Neural progenitor cell (in vitro differentiated cells): Measurements from ENCODE around the gene PLAAT1. TPM values are rescaled to one million over a fixed set of nuclear protein-coding genes. Genes with fewer than 3 reads are reported as not detected.

Source experiments
- DNase-seq: peaks from one replicate; pipeline ENCODE4 v3.0.0-alpha.2; 2016; ENCODE audit warnings: low spot score
- H2AFZ ChIP-seq: fragments of 200-600 bp; sonication (generic); replicated peaks from 2 replicates; pipeline ENCODE4 v1.6.1; 2016; ENCODE audit warnings: antibody characterized with exemption
- H3F3A ChIP-seq: fragments of 200-600 bp; sonication (generic); 2 replicates; pipeline ENCODE4 v1.6.1; 2016; ENCODE audit warnings: antibody characterized with exemption, low read depth
- H3K27ac ChIP-seq: fragments of 200-600 bp; sonication (generic); 2 replicates; pipeline ENCODE4 v1.5.1; 2016; ENCODE audit warnings: mild to moderate bottlenecking
- H3K27me3 ChIP-seq: fragments of 200-600 bp; sonication (generic); 2 replicates; pipeline ENCODE4 v1.6.1; 2016; ENCODE audit warnings: mild to moderate bottlenecking, moderate library complexity
- H3K36me3 ChIP-seq: fragments of 200-600 bp; sonication (generic); 2 replicates; pipeline ENCODE4 v1.5.1; 2016
- H3K4me1 ChIP-seq: fragments of 200-600 bp; sonication (generic); 2 replicates; pipeline ENCODE4 v1.6.1; 2016; ENCODE audit warnings: mixed run types
- H3K4me2 ChIP-seq: fragments of 200-600 bp; sonication (generic); 2 replicates; pipeline ENCODE4 v1.6.1; 2016
- H3K4me3 ChIP-seq: fragments of 200-600 bp; sonication (generic); 2 replicates; pipeline ENCODE4 v1.5.1; 2016
- H3K79me2 ChIP-seq: fragments of 200-600 bp; sonication (generic); 2 replicates; pipeline ENCODE4 v1.6.1; 2016; ENCODE audit warnings: low read depth
- H3K9ac ChIP-seq: fragments of 200-600 bp; sonication (generic); 2 replicates; pipeline ENCODE4 v1.6.1; 2016
- H3K9me3 ChIP-seq: fragments of 200-600 bp; sonication (generic); 2 replicates; pipeline ENCODE4 v1.5.1; 2016; ENCODE audit warnings: low read depth
- H4K20me1 ChIP-seq: fragments of 200-600 bp; sonication (generic); 2 replicates; pipeline ENCODE4 v1.6.1; 2016; ENCODE audit warnings: low read depth
- H3K27ac Mint-ChIP-seq: 3 replicates; pipeline ENCODE4 v1.8.0; 2021; ENCODE audit warnings: mixed read lengths
- H3K27me3 Mint-ChIP-seq: 2 replicates; pipeline ENCODE4 v1.8.0; 2022; ENCODE audit warnings: low read depth, mild to moderate bottlenecking, inconsistent platforms, moderate library complexity, mixed read lengths; ENCODE audit not compliant: insufficient read depth
- H3K36me3 Mint-ChIP-seq: 3 replicates; pipeline ENCODE4 v1.8.0; 2021; ENCODE audit warnings: mixed read lengths
- H3K4me1 Mint-ChIP-seq: 3 replicates; pipeline ENCODE4 v1.8.0; 2021; ENCODE audit warnings: mixed read lengths
- H3K4me3 Mint-ChIP-seq: 3 replicates; pipeline ENCODE4 v1.8.0; 2021; ENCODE audit warnings: mild to moderate bottlenecking, moderate library complexity, mixed read lengths
- H3K9me3 Mint-ChIP-seq: 3 replicates; pipeline ENCODE4 v1.8.0; 2020; ENCODE audit warnings: mixed read lengths
- CTCF ChIP-seq: fragments of 200-600 bp; sonication (generic); IDR thresholded peaks from 2 replicates; pipeline ENCODE4 v1.5.1; 2017; ENCODE audit warnings: antibody characterized with exemption, mild to moderate bottlenecking
- EZH2 ChIP-seq: fragments of 200-600 bp; sonication (generic); IDR thresholded peaks from 2 replicates; pipeline ENCODE4 v1.6.1; 2017; ENCODE audit warnings: antibody characterized with exemption, mild to moderate bottlenecking, moderate library complexity
- EZH2phosphoT487 ChIP-seq: fragments of 200-600 bp; sonication (generic); IDR thresholded peaks from 2 replicates; pipeline ENCODE4 v1.6.1; 2017; ENCODE audit warnings: antibody characterized with exemption
- total RNA-seq: library from RNA; depleted of rRNA; stranded (reverse); fragments of >200 nt; gene quantifications from 2 replicates; pipeline ENCODE4 v1.2.3, GENCODE V29; 2015; ENCODE audit warnings: low replicate concordance

Gene PLAAT1
- total RNA-seq, 1 donor from 2014 or later = 4.9 TPM

- H3K36me3 Mint-ChIP-seq = no peaks in the 10 kb centered on the region
- Histone ChIP-seq H3K9ac (no peak overlapping the region), H3K79me2 (no peaks in the 10 kb centered on the region), H4K20me1 (no peaks in the 10 kb centered on the region), H2AFZ (no peak overlapping the region), H3K4me1 (peaks cover 32% of the 10 kb centered on the region), H3K4me3 (no peak overlapping the region), H3K27me3 (no peaks in the 10 kb centered on the region), H3K27ac (no peak overlapping the region), H3F3A (peaks cover 6% of the 10 kb centered on the region), H3K36me3 (no peaks in the 10 kb centered on the region), H3K9me3 (no peaks in the 10 kb centered on the region), H3K4me2 (no peak overlapping the region)
- no peak overlapping the region for H3K4me3 Mint-ChIP-seq
- TF ChIP-seq EZH2phosphoT487 (no peak), EZH2 (no peak), CTCF (no peak)
- H3K27ac Mint-ChIP-seq = no peak overlapping the region
- no peaks in the 10 kb centered on the region for H3K9me3 Mint-ChIP-seq
- DNase-seq = no peak
- peaks cover 7% of the 10 kb centered on the region for H3K27me3 Mint-ChIP-seq
- peaks cover 25% of the 10 kb centered on the region for H3K4me1 Mint-ChIP-seq
Observed at GRCh38 chr3:193225302-193226125, 15.5 kb upstream of the PLAAT1 start.

GRCh38 chr3:193228206-193228605 lies 12.8 kb upstream of the PLAAT1 start:
- no peaks in the 10 kb centered on the region for H3K36me3 ChIP-seq
- no peaks in the 10 kb centered on the region for H3K79me2 ChIP-seq
- no peak overlapping the region for H3K4me2 ChIP-seq
- TF ChIP-seq EZH2 = no peak
- H3K9ac ChIP-seq = no peak overlapping the region
- DNase-seq = peak; percentile 17
- H3F3A ChIP-seq = peaks cover 11% of the 10 kb centered on the region
- Mint-ChIP-seq H3K9me3 (no peaks in the 10 kb centered on the region), H3K4me1 (peaks cover 36% of the 10 kb centered on the region), H3K36me3 (no peaks in the 10 kb centered on the region), H3K4me3 (no peak overlapping the region), H3K27ac (peak overlapping the region; percentile 67), H3K27me3 (peaks cover 7% of the 10 kb centered on the region)
- H3K4me3 ChIP-seq = no peak overlapping the region
- H3K4me1 ChIP-seq = peaks cover 44% of the 10 kb centered on the region
- no peaks in the 10 kb centered on the region for H4K20me1 ChIP-seq
- no peaks in the 10 kb centered on the region for H3K27me3 ChIP-seq
- H3K9me3 ChIP-seq = no peaks in the 10 kb centered on the region
- no peak overlapping the region for H2AFZ ChIP-seq
- H3K27ac ChIP-seq = no peak overlapping the region

- H3K27me3 ChIP-seq = no peaks in the 10 kb centered on the region
- peaks cover 44% of the 10 kb centered on the region for H3K4me1 ChIP-seq
- peaks cover 36% of the 10 kb centered on the region for H3K4me1 Mint-ChIP-seq
- H3K4me3 ChIP-seq = no peak overlapping the region
- no peak overlapping the region for H3K9ac ChIP-seq
- no peaks in the 10 kb centered on the region for H3K36me3 Mint-ChIP-seq
- H3K4me2 ChIP-seq = peak overlapping the region; percentile 11
- no peak overlapping the region for H2AFZ ChIP-seq
- peak; percentile 31 for DNase-seq
- H3K9me3 ChIP-seq = no peaks in the 10 kb centered on the region
- no peaks in the 10 kb centered on the region for H4K20me1 ChIP-seq
- no peak overlapping the region for H3K27ac ChIP-seq
- H3K27me3 Mint-ChIP-seq = peaks cover 7% of the 10 kb centered on the region
- peak overlapping the region; percentile 24 for H3K27ac Mint-ChIP-seq
- peaks cover 11% of the 10 kb centered on the region for H3F3A ChIP-seq
- H3K36me3 ChIP-seq = no peaks in the 10 kb centered on the region
- no peaks in the 10 kb centered on the region for H3K9me3 Mint-ChIP-seq
- no peak overlapping the region for H3K4me3 Mint-ChIP-seq
- TF ChIP-seq CTCF = no peak
- TF ChIP-seq EZH2phosphoT487 = no peak
- TF ChIP-seq EZH2 = no peak
- H3K79me2 ChIP-seq = no peaks in the 10 kb centered on the region
Observed at GRCh38 chr3:193229851-193230420, 11.1 kb upstream of the PLAAT1 start.

- H3K36me3 ChIP-seq = no peaks in the 10 kb centered on the region
- no peak for DNase-seq
- H3K27ac ChIP-seq = no peak overlapping the region
- Mint-ChIP-seq H3K27me3 (peaks cover 4% of the 10 kb centered on the region), H3K36me3 (no peaks in the 10 kb centered on the region), H3K4me3 (no peak overlapping the region), H3K27ac (peak overlapping the region; percentile 40), H3K9me3 (no peaks in the 10 kb centered on the region), H3K4me1 (peaks cover 36% of the 10 kb centered on the region)
- no peak overlapping the region for H2AFZ ChIP-seq
- H3K4me1 ChIP-seq = peaks cover 40% of the 10 kb centered on the region
- no peaks in the 10 kb centered on the region for H3K27me3 ChIP-seq
- no peaks in the 10 kb centered on the region for H3K9me3 ChIP-seq
- no peaks in the 10 kb centered on the region for H3K79me2 ChIP-seq
- H3K9ac ChIP-seq = no peak overlapping the region
- TF ChIP-seq EZH2phosphoT487 = no peak
- TF ChIP-seq EZH2 = no peak
- no peak overlapping the region for H3K4me2 ChIP-seq
- H3K4me3 ChIP-seq = no peak overlapping the region
- H4K20me1 ChIP-seq = no peaks in the 10 kb centered on the region
- H3F3A ChIP-seq = peaks cover 11% of the 10 kb centered on the region
Observed at GRCh38 chr3:193230610-193231009, 10.4 kb upstream of the PLAAT1 start.
